Bronchial epithelial cell (primary cell): ENCODE data around the gene STUM. TPM values are rescaled to one million over a fixed set of nuclear protein-coding genes. Genes with fewer than 3 reads are reported as not detected.

Experiments used
- DNase-seq: peaks from one replicate; pipeline ENCODE4 v3.0.0-alpha.2; 2010; ENCODE audit warnings: low read depth
- FAIRE-seq: peaks from 2 replicates; lab custom pipeline; 2011; peaks lifted over from hg19 to GRCh38; lab: Jason Lieb, UNC
- H3K27me3 ChIP-seq: 2 replicates; pipeline ENCODE4 v1.5.1; 2011; ENCODE audit warnings: low read length; ENCODE audit not compliant: control insufficient read depth, insufficient read depth
- H3K36me3 ChIP-seq: 2 replicates; pipeline ENCODE4 v1.5.1; 2011; ENCODE audit warnings: low read length; ENCODE audit not compliant: control insufficient read depth, insufficient read depth
- H3K4me3 ChIP-seq: 2 replicates; pipeline ENCODE4 v1.5.1; 2011; ENCODE audit warnings: mild to moderate bottlenecking, low read depth, low read length, control low read depth
- CTCF ChIP-seq: IDR thresholded peaks from 2 replicates; pipeline ENCODE4 v1.5.1; 2011; ENCODE audit warnings: mild to moderate bottlenecking, moderate library complexity, low read length, control low read depth, inconsistent platforms; ENCODE audit not compliant: insufficient read depth, severe bottlenecking
- total RNA-seq: library from RNA; depleted of rRNA; stranded (reverse); fragments of >200 nt; gene quantifications from 2 replicates; pipeline ENCODE4 v1.2.1, GENCODE V29; 2014

Gene STUM
- total RNA-seq, 1 donor from 2014 or later: not detected

GRCh38 chr1:226645279-226645976 lies 96.9 kb downstream of the STUM start:
- no peak for FAIRE-seq
- no peak overlapping the region for H3K4me3 ChIP-seq
- H3K36me3 ChIP-seq: peaks cover 5% of the 10 kb centered on the region
- no peak for TF ChIP-seq CTCF
- DNase-seq: no peak
- no peaks in the 10 kb centered on the region for H3K27me3 ChIP-seq

- peaks cover 5% of the 10 kb centered on the region for H3K36me3 ChIP-seq
- no peak overlapping the region for H3K4me3 ChIP-seq
- no peak for FAIRE-seq
- TF ChIP-seq CTCF: no peak
- H3K27me3 ChIP-seq: no peaks in the 10 kb centered on the region
- peak; percentile 72 for DNase-seq
Observed at GRCh38 chr1:226646026-226646869, 97.7 kb downstream of the STUM start.

GRCh38 chr1:226646870-226647449 lies 98.4 kb downstream of the STUM start:
- peaks cover 5% of the 10 kb centered on the region for H3K36me3 ChIP-seq
- no peak for TF ChIP-seq CTCF
- FAIRE-seq (no peak), DNase-seq (no peak)
- no peak overlapping the region for H3K4me3 ChIP-seq
- no peaks in the 10 kb centered on the region for H3K27me3 ChIP-seq

GRCh38 chr1:226647719-226648118 lies 99.2 kb downstream of the STUM start:
- Histone ChIP-seq H3K36me3 (peaks cover 5% of the 10 kb centered on the region), H3K4me3 (no peak overlapping the region), H3K27me3 (no peaks in the 10 kb centered on the region)
- TF ChIP-seq CTCF: no peak
- no peak for FAIRE-seq
- no peak for DNase-seq

GRCh38 chr1:226648421-226648820 lies 99.9 kb downstream of the STUM start:
- Histone ChIP-seq H3K36me3 (peaks cover 5% of the 10 kb centered on the region), H3K27me3 (no peaks in the 10 kb centered on the region), H3K4me3 (no peak overlapping the region)
- DNase-seq: no peak
- no peak for FAIRE-seq
- TF ChIP-seq CTCF: no peak
